GM23248 (cell line): Measurements from ENCODE around the gene NUDT15. TPM values are rescaled to one million over a fixed set of nuclear protein-coding genes. Genes with fewer than 3 reads are reported as not detected.

Experiments used
- DNase-seq: peaks from one replicate; pipeline ENCODE4 v3.0.0-alpha.2; 2015
- H2AFZ ChIP-seq: fragments of 200-600 bp; sonication (generic); 2 replicates; pipeline ENCODE4 v1.6.1; 2016; ENCODE audit warnings: antibody characterized with exemption
- H3F3A ChIP-seq: fragments of 200-600 bp; sonication (generic); 2 replicates; pipeline ENCODE4 v1.6.1; 2016; ENCODE audit warnings: mild to moderate bottlenecking, antibody characterized with exemption, mixed run types; ENCODE audit not compliant: insufficient read depth
- H3K27ac ChIP-seq: fragments of 200-600 bp; sonication (generic); 2 replicates; pipeline ENCODE4 v1.5.1; 2016; ENCODE audit warnings: mild to moderate bottlenecking
- H3K27me3 ChIP-seq: fragments of 200-600 bp; sonication (generic); replicated peaks from 2 replicates; pipeline ENCODE4 v1.6.1; 2016; ENCODE audit warnings: mild to moderate bottlenecking; ENCODE audit not compliant: insufficient read depth
- H3K36me3 ChIP-seq: fragments of 200-600 bp; sonication (generic); 2 replicates; pipeline ENCODE4 v1.6.1; 2016; ENCODE audit warnings: low read depth, mild to moderate bottlenecking
- H3K4me1 ChIP-seq: fragments of 200-600 bp; sonication (generic); 2 replicates; pipeline ENCODE4 v1.6.1; 2016; ENCODE audit warnings: mild to moderate bottlenecking; ENCODE audit not compliant: insufficient read depth
- H3K4me2 ChIP-seq: fragments of 200-600 bp; sonication (generic); one replicate; pipeline ENCODE4 v1.6.1; 2016; ENCODE audit warnings: mild to moderate bottlenecking; ENCODE audit not compliant: unreplicated experiment
- H3K4me3 ChIP-seq: fragments of 200-600 bp; sonication (generic); 2 replicates; pipeline ENCODE4 v1.5.1; 2016; ENCODE audit warnings: mild to moderate bottlenecking
- H3K79me2 ChIP-seq: fragments of 200-600 bp; sonication (generic); 2 replicates; pipeline ENCODE4 v1.6.1; 2016; ENCODE audit warnings: mild to moderate bottlenecking; ENCODE audit not compliant: insufficient read depth
- H3K9ac ChIP-seq: fragments of 200-600 bp; sonication (generic); 2 replicates; pipeline ENCODE4 v1.6.1; 2016; ENCODE audit warnings: mild to moderate bottlenecking
- H3K9me2 ChIP-seq: fragments of 200-600 bp; sonication (generic); 2 replicates; pipeline ENCODE4 v1.6.1; 2016; ENCODE audit warnings: mixed run types, mild to moderate bottlenecking, moderate library complexity; ENCODE audit not compliant: insufficient read depth
- H3K9me3 ChIP-seq: fragments of 200-600 bp; sonication (generic); one replicate; pipeline ENCODE4 v1.6.1; 2017; ENCODE audit warnings: low read depth
- H4K20me1 ChIP-seq: fragments of 200-600 bp; sonication (generic); 2 replicates; pipeline ENCODE4 v1.6.0; 2016; ENCODE audit not compliant: insufficient read depth
- EZH2 ChIP-seq: fragments of 200-600 bp; sonication (generic); IDR thresholded peaks from 2 replicates; pipeline ENCODE4 v1.6.1; 2018; ENCODE audit warnings: antibody characterized with exemption, mild to moderate bottlenecking; ENCODE audit not compliant: insufficient read depth, poor library complexity, severe bottlenecking
- EZH2phosphoT487 ChIP-seq: fragments of 200-600 bp; sonication (generic); IDR thresholded peaks from 2 replicates; pipeline ENCODE4 v1.6.1; 2018; ENCODE audit warnings: antibody characterized with exemption, moderate library complexity, mild to moderate bottlenecking, low read depth; ENCODE audit not compliant: insufficient read depth
- WGBS, 2 experiments: methylation state at CpG; one replicate each; pipeline ENCODE4 v1.1.6; 2015 to 2017; ENCODE audit warnings: low lambda C conversion rate in 2 of 2, low coverage in 1 of 2; ENCODE audit errors: missing lambda C conversion rate in 2 of 2; 5-methylcytosine and 5-hydroxymethylcytosine counted together
- in situ Hi-C: fragments of 300-500 bp; cut with MboI; formaldehyde crosslinking; loops from 2 replicates; pipeline ENCODE4 v1.15.0; 2020
- polyA plus RNA-seq: library from polyadenylated mRNA; unstranded; fragments of >200 nt; fragmentation: Nextera tagmentation; extraction: Ambion mirVana; gene quantifications from 2 replicates; pipeline ENCODE4 v1.2.1, GENCODE V29; 2016
- total RNA-seq: library from RNA; depleted of rRNA; stranded (reverse); fragments of >200 nt; shearing (Covaris generic); gene quantifications from 2 replicates; pipeline ENCODE4 v1.2.3, GENCODE V29; 2014

Gene NUDT15
- total and polyA plus RNA-seq, 2 experiments from 2014 or later, result 17.8 to 19.6 TPM

GRCh38 chr13:48004201-48004600, 33.3 kb upstream of the NUDT15 start:
- Histone ChIP-seq H3K27me3 (no peaks in the 10 kb centered on the region), H3K9me2 (no peaks in the 10 kb centered on the region), H3K36me3 (no peaks in the 10 kb centered on the region), H3F3A (peaks cover 12% of the 10 kb centered on the region; the same call in 1 of the 2 replicates), H3K4me1 (peaks cover 18% of the 10 kb centered on the region), H3K9me3 (no peaks in the 10 kb centered on the region), H2AFZ (no peak overlapping the region), H3K9ac (no peak overlapping the region), H4K20me1 (no peaks in the 10 kb centered on the region), H3K4me2 (no peak overlapping the region), H3K4me3 (no peak overlapping the region), H3K79me2 (peaks cover 19% of the 10 kb centered on the region), H3K27ac (no peak overlapping the region)
- no peak for DNase-seq
- TF ChIP-seq EZH2 (no peak), EZH2phosphoT487 (no peak)
- in situ Hi-C loops, result no loop called here
- WGBS, 2 experiments, result 57 to 68% methylated on average over 2 of the region's 2 CpGs

GRCh38 chr13:48006396-48006795, 31.1 kb upstream of the NUDT15 start:
- WGBS, 2 experiments, result 31 to 33% methylated on average over 1 of the region's 1 CpG
- H3K9me2 ChIP-seq, result no peaks in the 10 kb centered on the region

GRCh38 chr13:48009284-48009683, 28.2 kb upstream of the NUDT15 start:
- no peaks in the 10 kb centered on the region for H3K36me3 ChIP-seq
- H2AFZ ChIP-seq, result peak overlapping the region; percentile 69
- no peak for TF ChIP-seq EZH2
- TF ChIP-seq EZH2phosphoT487, result no peak
- H3K9me3 ChIP-seq, result no peaks in the 10 kb centered on the region
- H3K4me2 ChIP-seq, result peak overlapping the region; percentile 66
- no peaks in the 10 kb centered on the region for H3K27me3 ChIP-seq
- peak overlapping the region; percentile 47 for H3K9ac ChIP-seq
- H3F3A ChIP-seq, result peaks cover 18% of the 10 kb centered on the region
- in situ Hi-C loops, result no loop called here
- H3K4me3 ChIP-seq, result 0 out of 2 replicates have a peak overlapping the region, but pooled peaks have one; percentile 25
- no peaks in the 10 kb centered on the region for H4K20me1 ChIP-seq
- 0% methylated on average over 1 of the region's 1 CpG for WGBS, 2 experiments
- no peaks in the 10 kb centered on the region for H3K9me2 ChIP-seq
- H3K79me2 ChIP-seq, result no peaks in the 10 kb centered on the region
- peaks cover 16% of the 10 kb centered on the region for H3K4me1 ChIP-seq
- DNase-seq, result peak; percentile 90
- peak overlapping the region; percentile 66 for H3K27ac ChIP-seq

More at GRCh38 chr13:48006396-48006795, 31.1 kb upstream of the NUDT15 start:
- peaks cover 16% of the 10 kb centered on the region for H3K4me1 ChIP-seq
- no peaks in the 10 kb centered on the region for H4K20me1 ChIP-seq
- no peak for TF ChIP-seq EZH2
- TF ChIP-seq EZH2phosphoT487, result no peak
- no peaks in the 10 kb centered on the region for H3K36me3 ChIP-seq
- no peak overlapping the region for H2AFZ ChIP-seq
- no peak overlapping the region for H3K4me2 ChIP-seq
- peaks cover 18% of the 10 kb centered on the region for H3F3A ChIP-seq
- DNase-seq, result peak; percentile 34
- no peaks in the 10 kb centered on the region for H3K79me2 ChIP-seq
- no peak overlapping the region for H3K4me3 ChIP-seq
- H3K9me3 ChIP-seq, result no peaks in the 10 kb centered on the region
- in situ Hi-C loops, result no loop called here
- H3K27me3 ChIP-seq, result no peaks in the 10 kb centered on the region
- H3K27ac ChIP-seq, result no peak overlapping the region
- H3K9ac ChIP-seq, result no peak overlapping the region

- in situ Hi-C loops, result no loop called here
- H3K36me3 ChIP-seq, result no peaks in the 10 kb centered on the region
- H3K79me2 ChIP-seq, result no peaks in the 10 kb centered on the region
- H3K9me2 ChIP-seq, result no peaks in the 10 kb centered on the region
- H3K27me3 ChIP-seq, result no peaks in the 10 kb centered on the region
- TF ChIP-seq EZH2phosphoT487 (no peak), EZH2 (no peak)
- H3K4me1 ChIP-seq, result peaks cover 16% of the 10 kb centered on the region
- H2AFZ ChIP-seq, result no peak overlapping the region
- peaks cover 18% of the 10 kb centered on the region for H3F3A ChIP-seq
- 74% methylated on average over 4 of the region's 4 CpGs for WGBS, 2 experiments
- no peaks in the 10 kb centered on the region for H4K20me1 ChIP-seq
- no peak overlapping the region for H3K4me2 ChIP-seq
- DNase-seq, result no peak
- H3K9ac ChIP-seq, result no peak overlapping the region
- no peak overlapping the region for H3K4me3 ChIP-seq
- H3K9me3 ChIP-seq, result no peaks in the 10 kb centered on the region
- no peak overlapping the region for H3K27ac ChIP-seq
Measured at GRCh38 chr13:48010698-48011097, 26.8 kb upstream of the NUDT15 start.

- Histone ChIP-seq H3K4me2 (no peak overlapping the region), H3F3A (peaks cover 18% of the 10 kb centered on the region), H3K27ac (no peak overlapping the region), H2AFZ (no peak overlapping the region), H3K4me3 (no peak overlapping the region), H3K79me2 (no peaks in the 10 kb centered on the region), H3K9me2 (no peaks in the 10 kb centered on the region), H3K36me3 (no peaks in the 10 kb centered on the region), H3K9me3 (no peaks in the 10 kb centered on the region), H3K9ac (no peak overlapping the region), H4K20me1 (no peaks in the 10 kb centered on the region), H3K4me1 (peaks cover 16% of the 10 kb centered on the region), H3K27me3 (no peaks in the 10 kb centered on the region)
- in situ Hi-C loops, result no loop called here
- DNase-seq, result no peak
- WGBS, 2 experiments, result 100% methylated on average over 1 of the region's 1 CpG
- no peak for TF ChIP-seq EZH2
- TF ChIP-seq EZH2phosphoT487, result no peak
Measured at GRCh38 chr13:48012668-48013067, 24.9 kb upstream of the NUDT15 start.
